Activated naive CD4-positive, alpha-beta T cell treated with anti-CD3 and anti-CD28 coated beads, Interleukin-2, amount 50 U/mL, for 16 hours (primary cell): ENCODE data around the gene PMEPA1.

Source experiments
- DNase-seq: peaks from one replicate; pipeline ENCODE4 v3.0.0-alpha.2; 2020

Gene PMEPA1

DNA sequence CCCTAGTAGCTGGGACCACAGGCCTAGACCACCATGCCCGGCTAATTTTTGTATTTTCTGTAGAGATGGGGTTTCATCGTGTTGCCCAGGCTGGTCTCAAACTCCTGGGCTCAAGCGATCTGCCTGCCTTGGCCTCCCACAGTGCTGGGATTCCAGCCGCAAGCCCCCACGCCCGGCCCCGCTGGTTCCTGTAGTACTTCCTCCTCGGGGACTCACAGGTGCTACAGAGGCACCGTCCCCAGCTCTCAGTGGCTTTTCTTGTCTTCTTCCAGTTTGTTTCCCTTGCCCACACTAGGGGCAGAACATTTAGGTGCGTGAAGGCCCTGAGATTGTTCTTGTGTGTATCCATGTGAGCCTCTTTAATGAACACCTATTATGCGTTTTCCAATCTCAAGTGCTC lies 88.8 kb downstream of the PMEPA1 start:
- no peak for DNase-seq

DNA sequence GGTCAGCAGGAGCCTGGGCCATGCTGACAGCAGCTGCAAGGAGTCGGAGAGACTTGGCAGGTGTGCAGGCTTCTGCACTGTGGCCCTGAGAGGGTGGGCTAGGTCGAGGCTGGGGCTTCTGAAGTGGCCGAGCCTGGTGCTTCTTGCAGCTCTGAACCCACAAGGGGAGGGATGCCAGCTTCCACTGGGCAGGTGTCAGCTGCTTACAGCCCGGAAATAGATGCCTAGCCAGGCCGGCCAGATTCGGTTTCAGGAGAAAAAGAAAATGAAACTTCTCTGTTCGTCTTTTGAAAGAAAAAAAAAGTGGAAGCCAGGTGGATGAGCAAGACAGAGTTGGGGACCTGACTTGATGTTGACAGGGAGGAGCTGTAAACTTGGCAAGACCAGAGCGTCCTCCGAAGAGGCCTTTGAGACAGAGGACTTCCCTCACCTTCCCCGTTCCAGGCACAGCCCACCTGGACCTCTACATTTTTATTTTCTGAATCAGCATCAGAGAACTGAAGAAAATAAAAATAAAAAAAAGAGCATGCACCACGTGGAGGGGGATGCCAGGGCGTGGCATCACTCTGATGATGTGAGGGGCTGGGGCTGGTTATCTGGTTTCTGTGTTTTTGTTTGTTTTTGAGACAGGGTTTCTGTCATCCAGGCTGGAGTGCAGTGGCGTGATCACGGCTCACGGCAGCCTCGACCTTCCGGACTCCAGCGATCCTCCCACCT lies 89.4 kb downstream of the PMEPA1 start, which contains the start of gene ZBP1:
TSS of gene ZBP1 (minus strand) at position 153 of the 717 bp plus-strand sequence. CDS start at position 22, 131 bp downstream.
- peak; percentile 42 for DNase-seq

DNA sequence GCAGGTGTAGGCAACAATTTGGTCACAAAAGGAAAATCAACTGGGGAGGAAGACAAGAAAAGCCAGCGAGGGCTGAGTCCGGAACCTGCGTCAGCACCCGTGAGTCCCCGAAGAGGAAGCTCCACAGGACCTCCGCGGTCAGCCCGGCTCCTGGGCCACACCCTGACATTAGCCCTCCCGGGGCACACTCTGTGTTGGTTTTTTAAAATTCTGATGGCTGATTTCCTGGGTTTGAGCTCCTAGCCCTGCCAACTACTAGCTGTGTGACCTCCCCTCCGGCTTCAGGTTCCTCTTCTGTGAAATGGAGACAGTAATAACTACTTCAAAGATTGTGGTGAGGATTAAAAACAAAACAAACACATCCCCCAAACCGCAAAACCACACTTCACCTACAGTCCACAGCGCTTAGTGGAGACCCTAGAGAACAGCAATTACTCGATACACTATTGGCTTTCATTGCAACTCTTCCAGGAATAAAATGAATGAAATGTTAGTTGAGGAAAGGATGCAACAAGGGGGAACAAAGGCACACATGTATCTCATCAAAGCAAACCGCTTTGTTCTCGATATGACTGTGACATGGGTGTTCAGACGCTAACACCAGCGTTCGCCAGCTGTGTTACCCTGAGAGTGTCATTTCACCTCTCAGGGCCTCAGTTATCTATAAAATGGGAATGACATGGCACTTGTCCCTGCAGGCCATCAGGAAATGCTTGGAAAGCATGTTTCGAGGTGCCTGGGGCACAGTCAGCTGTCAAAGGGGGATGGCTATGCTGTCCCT lies 90.6 kb downstream of the PMEPA1 start:
- DNase-seq, result peak; percentile 60

DNA sequence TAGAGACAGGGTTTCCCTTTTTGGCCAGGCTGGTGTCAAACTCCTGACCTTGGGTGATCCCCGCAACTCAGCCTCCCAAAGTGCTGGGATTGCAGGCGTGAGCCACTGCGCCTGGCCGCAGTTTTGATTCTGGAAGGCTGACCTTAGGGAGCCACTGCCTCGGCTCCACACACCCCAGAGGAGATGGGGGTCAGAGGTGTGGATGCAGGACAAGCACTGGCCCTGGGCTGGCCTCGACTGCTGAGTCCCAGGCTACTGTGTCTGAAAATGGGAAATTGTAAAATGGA lies 91.1 kb downstream of the PMEPA1 start:
- no peak for DNase-seq

DNA sequence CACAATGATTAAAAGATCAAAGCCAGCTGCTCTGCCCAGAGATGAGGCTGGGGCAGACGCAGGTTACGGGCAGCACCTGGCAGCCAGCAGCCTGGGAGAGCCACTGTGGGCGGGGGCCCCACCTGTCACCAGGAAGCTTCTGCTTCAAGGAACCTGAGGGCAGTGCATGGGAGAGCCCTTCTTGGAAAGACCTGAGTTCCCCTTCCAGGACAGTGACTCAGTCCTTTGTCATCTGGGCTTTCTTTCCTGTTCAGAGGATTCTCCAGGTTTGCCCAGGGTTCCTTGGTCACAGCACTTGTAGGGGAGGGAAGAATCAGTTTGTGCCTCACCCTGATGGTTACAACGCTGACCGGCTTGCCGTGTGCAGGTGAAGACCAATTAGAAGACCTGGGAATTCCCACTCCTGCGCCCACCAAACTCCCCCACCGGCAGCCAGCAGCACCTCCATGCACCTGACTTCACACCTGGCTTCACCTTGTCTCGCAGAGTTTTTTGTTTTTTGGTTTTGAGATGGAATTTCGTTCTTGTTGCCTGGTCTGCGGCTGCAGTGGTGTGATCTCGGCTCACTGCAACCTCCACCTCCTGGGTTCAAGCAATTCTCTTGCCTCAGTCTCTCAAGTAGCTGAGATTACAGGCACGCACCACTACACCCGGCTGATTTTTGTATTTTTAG lies 91.6 kb downstream of the PMEPA1 start:
- no peak for DNase-seq

DNA sequence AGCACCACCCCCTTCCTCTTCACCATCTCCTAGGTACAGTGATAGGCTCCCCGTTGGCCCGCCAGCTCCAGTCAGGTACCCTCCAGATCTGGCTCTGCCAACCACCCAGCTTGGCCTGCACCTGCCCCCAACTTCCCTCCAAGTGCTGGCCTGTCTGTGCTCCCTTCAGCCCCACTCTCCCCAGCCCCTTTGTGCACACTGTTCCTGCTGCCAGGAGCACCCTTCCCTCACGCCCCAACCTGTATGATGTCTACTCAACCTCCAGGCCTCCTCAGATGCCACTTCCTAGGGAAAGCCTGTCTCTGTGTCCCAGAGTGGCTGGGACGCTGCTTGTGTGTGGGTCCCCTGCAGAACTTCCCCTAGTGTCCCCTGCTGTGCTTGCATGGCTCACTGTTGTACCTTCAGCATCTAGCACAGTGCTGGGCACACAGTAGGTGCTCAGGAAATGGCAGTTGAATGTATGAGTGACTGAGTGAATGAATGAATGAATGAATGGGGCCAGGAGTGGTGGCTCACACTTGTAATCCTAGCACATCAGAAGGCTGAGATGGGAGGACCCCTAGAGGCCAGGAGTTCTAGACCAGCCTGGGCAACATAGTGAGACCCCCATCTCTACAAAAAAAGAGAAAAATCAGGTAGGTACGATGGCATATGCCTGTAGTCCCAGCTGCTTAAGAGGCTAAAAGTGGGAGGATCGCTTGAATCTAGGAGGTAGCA lies 92.6 kb downstream of the PMEPA1 start:
- no peak for DNase-seq

DNA sequence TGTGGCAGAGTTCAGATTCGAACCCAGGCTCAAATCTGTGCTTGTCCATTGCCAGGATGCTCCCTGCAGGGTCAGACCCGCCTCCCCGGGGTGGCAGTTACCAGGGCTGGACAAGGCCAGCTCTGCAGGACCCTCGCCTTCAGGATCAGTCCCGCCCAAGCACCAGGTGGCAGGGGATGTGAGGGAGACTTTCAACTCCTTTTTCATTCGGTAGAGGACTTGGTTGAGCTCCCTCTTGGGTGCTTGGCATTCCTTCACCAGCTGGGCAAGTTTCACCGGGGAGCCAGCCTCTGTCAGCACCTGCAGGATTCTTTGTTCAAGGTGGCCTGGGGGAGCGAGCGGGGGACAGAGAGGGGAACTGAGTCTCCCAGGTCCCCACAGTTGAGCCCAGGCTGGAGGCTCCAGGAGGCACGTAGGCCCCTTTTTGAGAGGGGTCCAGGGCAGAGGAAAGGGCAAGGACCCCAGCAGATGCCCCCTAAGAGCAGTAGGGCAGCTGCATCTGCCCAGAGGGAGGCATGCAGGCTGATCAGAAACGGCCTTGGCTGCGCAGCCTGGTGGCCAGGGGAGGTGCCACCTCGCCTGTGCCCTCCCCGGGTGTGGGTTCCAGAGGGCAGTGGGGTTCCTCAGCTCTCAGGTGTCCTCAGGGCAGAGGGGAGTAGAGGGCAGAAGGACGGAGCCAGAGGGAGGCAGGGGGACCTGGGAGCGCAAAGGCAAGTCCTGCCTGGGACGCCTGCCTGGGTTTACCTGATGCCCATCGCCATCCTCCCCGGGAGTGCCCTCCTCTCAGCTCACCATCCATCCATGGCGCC lies 93.5 kb downstream of the PMEPA1 start:
- DNase-seq, result no peak

DNA sequence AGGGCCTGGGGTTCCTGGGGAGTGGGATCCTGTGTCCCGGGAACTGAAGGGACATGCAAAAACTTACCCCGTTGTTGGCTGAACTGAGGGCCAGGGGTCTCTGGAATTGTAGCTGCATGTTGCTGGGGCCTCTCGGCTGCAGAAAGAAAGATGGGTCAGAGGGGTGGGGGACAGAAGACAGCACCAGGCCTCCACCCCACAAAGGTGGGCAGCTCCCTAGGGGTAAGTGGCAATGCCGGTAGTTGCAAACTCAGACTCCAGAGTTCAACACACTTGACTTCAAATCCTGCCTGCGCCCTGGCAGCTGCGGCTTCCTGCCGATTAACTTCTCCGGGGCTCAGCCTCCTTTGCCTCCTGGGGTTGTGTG lies 94.4 kb downstream of the PMEPA1 start:
- DNase-seq, result no peak

DNA sequence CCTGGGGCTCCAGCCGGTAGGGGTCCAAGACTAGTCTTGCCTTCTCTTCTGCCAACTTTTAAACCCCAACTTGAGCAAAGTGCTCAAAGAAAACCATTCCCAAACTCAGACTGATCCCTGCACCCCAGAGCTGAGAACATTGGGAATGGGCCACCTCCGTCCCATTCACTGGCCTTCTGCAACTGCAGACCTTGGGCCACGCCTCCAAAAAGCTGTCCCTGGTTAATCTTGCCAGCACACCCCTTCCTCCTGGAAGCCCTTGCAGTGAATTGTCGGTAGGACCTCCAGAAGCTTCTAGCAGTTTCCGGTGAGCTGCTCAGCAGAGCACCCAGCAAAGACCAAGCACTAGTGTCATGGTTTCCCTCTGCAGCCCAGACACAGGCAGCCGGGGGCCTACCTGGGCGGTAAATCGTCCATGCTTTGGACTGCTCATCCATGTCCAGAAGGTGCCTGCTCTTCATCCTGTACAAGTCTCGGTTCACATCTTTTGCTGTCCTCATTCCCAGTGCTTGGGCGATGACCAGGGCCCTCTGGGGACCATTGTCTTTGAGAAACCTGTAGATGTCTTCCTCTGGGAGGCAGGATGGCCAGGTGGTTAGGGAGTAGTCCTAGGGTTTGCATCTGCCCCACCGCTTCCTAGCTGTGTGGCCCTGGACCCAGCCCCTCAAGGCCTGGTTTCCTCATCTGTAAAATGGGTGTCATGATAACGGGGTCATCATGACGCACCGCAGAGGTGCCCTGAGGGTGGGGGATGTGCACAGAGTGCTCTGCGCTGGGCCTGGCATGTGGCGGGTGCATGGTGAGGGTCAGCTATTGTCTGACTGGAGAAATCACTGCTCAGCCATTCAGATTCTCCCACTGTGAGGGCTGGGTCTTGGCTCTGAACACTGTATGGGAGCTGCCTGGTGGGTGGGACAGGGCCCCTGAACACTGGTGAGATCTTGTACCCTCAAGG lies 95.0 kb downstream of the PMEPA1 start:
- no peak for DNase-seq

DNA sequence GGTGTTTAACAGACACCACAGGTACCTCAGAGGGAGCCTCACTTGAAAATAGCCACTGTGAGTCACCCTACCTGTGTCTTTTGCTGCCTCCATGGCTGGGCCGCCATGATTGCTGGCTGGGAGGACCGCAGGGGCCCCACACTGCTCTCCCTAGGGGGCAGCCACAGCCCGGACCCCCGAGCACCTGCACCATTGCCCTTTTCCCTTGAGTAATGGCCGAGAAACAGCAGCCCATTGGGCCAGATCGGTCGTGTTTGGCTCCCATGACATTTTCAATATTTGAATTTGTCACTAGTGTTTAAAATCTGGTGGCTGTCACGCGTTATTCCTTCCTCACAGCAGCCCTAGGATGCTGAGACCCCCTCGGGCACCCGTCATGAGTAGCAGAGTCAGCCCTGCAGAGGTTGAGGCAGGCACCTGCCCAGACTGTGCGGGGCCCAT lies 96.3 kb downstream of the PMEPA1 start:
- DNase-seq, result no peak

DNA sequence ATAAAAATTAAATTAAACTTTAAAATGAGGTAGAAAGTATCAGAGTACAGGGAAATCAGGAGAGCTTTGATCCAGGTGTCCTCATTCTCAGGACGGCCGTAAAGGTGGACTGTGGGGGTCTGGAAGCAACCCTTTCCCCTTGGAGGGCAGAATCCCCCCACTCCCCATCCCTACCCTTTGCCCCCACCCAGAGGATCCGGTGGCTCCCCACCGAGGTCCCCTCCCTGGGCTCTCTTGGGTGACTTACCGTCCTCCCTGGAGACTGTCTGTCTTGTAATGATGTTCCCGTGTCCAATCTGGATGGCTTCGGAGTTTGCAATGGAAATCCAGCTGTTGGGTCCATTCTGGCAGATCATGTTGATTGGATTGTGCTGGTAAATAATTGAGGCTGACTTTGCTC lies 96.9 kb downstream of the PMEPA1 start:
- DNase-seq, result no peak

DNA sequence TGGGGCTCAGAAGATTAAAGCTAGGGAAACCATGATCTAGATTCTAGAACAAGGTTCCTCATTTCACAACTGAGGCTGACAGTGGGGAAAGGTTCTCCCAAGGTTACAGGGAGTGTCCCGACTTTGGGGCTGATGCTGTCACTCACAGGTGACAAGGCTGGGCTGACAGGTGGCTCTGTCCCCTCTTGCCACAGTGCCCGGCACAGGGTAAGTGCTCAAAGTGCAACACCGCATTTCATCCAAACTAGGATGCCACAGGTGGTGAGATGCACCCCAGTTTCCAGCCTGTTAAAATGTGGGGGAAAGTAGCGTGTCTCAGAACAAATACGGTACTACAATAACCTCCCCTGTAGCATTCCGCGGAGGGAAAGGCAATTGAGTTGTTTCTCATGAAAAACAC lies 97.4 kb downstream of the PMEPA1 start:
- DNase-seq, result no peak

DNA sequence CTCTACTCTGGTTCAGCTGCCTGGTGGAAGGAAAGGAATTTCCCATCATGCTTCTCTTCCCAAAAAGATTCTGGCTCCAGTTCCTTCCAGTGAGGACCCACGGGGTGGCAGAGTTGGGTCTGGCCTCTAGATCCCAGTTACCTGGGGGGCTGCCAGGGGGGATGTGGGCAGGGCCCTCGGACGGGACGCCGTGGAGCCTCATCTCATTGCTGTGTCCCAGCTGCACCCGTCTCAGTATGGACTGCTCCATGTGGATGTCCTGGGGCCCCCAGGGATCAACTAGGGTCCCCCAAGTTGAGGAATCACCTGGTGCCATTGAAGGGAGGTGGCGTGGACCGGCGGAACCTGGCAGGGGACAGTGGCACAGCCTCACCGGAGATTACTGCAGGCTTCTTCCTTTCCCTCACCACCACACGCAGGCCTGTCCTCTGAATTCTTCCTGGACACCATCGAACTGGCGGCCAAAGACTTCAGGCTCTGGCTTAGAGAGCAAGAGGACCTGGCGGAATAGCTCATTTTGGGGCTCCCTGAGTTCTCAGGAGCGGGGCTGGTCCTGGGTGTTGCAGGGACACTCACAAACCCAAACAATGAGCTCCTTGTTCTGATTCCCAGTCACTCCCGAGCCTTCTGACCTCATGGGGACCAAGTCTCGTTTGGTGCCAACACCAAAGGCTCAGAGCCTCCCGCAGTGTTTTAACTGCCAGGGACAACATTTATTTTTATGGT lies 98.1 kb downstream of the PMEPA1 start:
- DNase-seq, result no peak

DNA sequence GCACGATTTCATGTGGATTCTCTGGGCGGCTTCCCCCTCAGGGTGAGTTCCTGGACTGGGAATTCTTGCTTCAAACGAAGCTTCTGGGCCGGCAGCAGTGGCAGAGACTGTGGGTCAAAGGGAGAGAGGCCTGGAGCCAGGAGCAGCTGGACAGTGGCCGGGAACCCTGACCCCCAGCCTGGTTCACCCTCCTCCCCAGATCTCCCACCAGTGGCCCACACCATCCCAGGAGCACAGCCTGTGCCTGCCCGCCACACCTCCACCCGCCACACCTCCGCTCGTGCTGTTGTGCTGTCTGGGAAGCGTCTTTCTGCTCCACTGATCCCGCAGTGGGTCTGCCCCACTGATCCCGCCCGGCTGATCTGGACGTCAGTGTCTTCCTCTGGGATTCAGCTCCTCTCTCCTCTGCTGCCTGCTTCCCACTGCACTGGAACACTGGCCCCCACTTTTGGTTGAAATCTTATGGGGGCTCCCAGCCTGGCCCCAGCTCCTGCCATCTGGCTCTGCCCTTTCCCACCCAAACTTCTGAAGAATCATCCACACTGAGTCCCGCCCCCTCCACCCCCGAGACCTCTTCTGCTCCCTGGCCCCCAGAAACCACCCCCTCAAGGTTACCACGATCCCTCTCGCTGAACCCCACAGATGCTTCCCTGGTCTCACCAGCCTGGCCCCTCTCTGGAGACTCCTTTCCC lies 99.4 kb downstream of the PMEPA1 start:
- no peak for DNase-seq

DNA sequence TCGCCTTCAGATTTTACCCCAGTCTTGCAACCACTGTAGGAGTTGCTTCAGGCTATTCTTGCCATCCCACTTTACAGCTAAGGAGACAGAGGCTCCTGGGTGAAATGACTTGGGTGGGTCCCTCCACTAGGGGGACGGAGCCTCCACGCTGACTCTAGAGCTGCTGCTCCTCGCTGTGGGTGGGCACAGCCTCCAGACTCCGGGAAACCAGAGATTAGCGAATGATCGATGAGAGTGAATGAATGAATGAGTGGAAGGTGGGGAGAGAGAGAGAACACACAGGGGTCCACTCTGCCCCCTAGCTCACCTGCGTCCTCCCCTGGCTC lies 100.0 kb downstream of the PMEPA1 start:
- DNase-seq, result no peak

DNA sequence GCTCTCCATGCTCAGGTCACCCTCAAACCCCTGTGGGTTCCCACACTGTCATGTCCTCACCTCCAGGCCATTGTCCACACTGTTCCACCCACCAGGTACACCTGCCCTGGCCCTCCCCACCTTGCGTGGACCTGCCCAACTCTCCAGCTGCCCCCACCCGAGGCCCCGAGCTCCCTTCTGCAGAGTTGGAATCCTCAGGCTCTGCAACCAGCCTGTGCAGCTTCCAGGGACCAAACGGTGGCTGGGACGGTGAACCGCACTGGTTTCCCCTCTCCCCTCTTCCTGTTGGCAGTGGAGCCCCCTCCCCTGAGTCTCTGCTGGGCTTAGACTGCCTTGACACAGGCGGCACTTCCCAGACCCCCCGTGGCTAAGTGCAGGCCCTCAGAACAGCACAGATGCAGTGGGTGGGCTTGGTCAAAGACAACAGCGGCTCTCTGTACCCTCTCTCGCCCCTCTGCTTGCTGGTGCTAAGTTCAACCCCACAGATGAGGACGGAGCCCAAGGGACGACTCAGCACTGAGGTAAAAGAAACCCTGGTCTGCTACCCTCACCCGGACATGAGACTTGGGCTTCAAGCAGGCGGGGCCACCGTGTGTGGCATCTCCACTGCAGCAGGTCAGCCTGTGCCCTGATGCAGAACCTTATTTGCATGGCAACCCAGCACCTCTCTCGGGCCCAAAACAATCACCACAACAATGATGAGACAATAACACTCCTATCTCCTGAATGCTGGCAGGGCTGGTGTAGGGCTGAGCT lies 100.6 kb downstream of the PMEPA1 start:
- no peak for DNase-seq

DNA sequence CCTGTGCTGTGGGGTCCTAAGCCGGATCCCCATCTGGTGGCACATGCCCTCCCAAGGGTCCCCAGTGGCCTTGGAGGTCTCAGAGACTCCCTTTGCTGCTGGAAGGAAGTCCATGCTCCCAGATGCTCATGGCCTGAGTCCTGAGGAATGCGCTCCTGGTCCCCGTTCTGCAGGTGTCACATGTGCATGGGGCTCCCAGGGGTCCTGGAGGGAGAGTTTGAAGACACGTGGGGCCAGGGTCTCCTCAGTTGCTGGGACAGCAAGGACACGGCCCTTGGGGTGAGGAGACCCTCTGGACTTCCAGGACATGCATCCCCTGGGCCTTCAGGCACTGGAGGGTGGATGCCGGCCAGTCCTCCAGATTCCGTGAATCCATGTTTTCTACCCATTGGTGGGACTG lies 101.3 kb downstream of the PMEPA1 start:
- DNase-seq, result no peak

DNA sequence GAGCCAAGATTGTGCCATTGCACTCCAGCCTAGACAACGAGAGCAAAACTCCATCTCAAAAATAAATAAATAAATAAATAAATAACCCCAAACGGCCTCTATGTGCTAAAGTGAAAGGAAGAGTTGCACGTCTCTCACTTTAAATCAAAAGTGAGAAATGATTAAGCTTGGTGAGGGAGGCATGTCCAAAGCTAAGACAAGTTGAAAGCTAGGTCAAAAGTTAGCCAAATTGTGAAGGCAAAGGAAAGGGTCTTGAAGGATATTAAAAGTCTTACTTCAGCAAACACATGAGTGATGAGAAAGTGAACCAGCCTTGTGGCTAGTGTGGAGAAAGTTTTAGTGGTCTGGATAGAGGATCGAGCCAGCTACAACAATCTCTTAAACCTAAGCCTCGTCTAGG lies 103.9 kb downstream of the PMEPA1 start:
- no peak for DNase-seq

DNA sequence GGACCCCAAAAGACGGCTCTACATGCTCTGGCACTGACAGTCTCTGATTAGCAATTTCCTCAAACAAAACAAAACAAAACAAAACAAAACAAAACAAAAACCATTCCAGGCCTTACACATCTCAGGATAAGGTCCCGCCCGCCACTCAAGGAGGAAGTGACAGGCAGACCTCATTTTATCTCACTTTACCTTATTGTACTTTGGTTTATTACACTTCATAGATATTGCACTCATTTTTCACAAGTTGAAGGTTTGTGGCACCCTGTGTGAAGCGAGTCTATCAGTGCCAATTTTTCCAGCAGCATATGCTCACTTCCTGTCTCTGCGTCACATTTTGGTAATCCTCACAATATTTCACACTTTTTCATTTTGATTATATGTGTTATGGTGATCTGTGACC lies 104.8 kb downstream of the PMEPA1 start:
- DNase-seq, result no peak
